GM12878 (cell line): ENCODE data around the gene TMEM255A. TPM values are rescaled to one million over a fixed set of nuclear protein-coding genes. Genes with fewer than 3 reads are reported as not detected.

Source experiments
- ATAC-seq: fragments of 200-7000 bp; cut with Tn5 transposase; 3 replicates; pipeline ENCODE4 v1.9.1; 2020; ENCODE audit warnings: mild to moderate bottlenecking, moderate library complexity
- BruUV-seq: library from RNA; stranded (reverse); fragments of 400-500 nt; replicated peaks from 2 replicates; lab custom pipeline; 2021; lab: Mats Ljungman, UMichigan
- CTCF ChIA-PET: fragments of 300-600 bp; sonication (Branson Sonifier 250); formaldehyde crosslinking; extraction: SDS; loops from one replicate; lab custom pipeline; 2021; ENCODE audit warnings: inconsistent platforms; lab: Yijun Ruan, JAX
- POLR2A ChIA-PET: fragments of 350-600 bp; formaldehyde crosslinking; extraction: SDS; loops from one replicate; lab custom pipeline; 2021; ENCODE audit warnings: inconsistent platforms; lab: Charles Lee
- RAD21 ChIA-PET: fragments of 300-600 bp; sonication (Branson Sonifier 250); formaldehyde crosslinking; loops from one replicate; lab custom pipeline; 2023; ENCODE audit warnings: antibody characterized with exemption; ENCODE audit not compliant: unreplicated experiment; lab: Charles Lee
- SMC1A ChIA-PET: fragments of 300-600 bp; sonication (Branson Sonifier 250); formaldehyde crosslinking; loops from one replicate; lab custom pipeline; 2023; ENCODE audit not compliant: unreplicated experiment, uncharacterized antibody; lab: Charles Lee
- DNase-seq: peaks from one replicate; pipeline ENCODE4 v3.0.0-alpha.2; 2011; ENCODE audit warnings: low read depth, low spot score
- FAIRE-seq: peaks from 3 replicates; lab custom pipeline; 2011; peaks lifted over from hg19 to GRCh38; lab: Jason Lieb, UNC
- H2AFZ ChIP-seq: 2 replicates; pipeline ENCODE4 v1.6.0; 2011; ENCODE audit warnings: low read depth, low read length, control low read depth; ENCODE audit not compliant: control insufficient read depth
- H3K27ac ChIP-seq: 2 replicates; pipeline ENCODE4 v1.5.1; 2011; ENCODE audit warnings: control low read depth; ENCODE audit not compliant: control insufficient read depth, insufficient read depth
- H3K27me3 ChIP-seq, 2 experiments: replicated peaks in 1 of 2; 2 replicates each; pipeline versions ENCODE4 v1.6.0 to v1.6.1; 2011; ENCODE audit warnings: low read length in 1 of 2; ENCODE audit not compliant: control insufficient read depth in 2 of 2, insufficient read depth in 2 of 2
- H3K36me3 ChIP-seq, 2 experiments: 2 replicates each; pipeline ENCODE4 v1.5.1; 2011; ENCODE audit warnings: low read length in 1 of 2; ENCODE audit not compliant: control insufficient read depth in 2 of 2, insufficient read depth in 2 of 2
- H3K4me1 ChIP-seq: 2 replicates; pipeline ENCODE4 v1.6.1; 2011; ENCODE audit warnings: mild to moderate bottlenecking, low read length, moderate library complexity, mixed read lengths; ENCODE audit not compliant: control insufficient read depth, insufficient read depth
- H3K4me2 ChIP-seq: 2 replicates; pipeline ENCODE4 v1.6.0; 2011; ENCODE audit warnings: control low read depth; ENCODE audit not compliant: control insufficient read depth, insufficient read depth
- H3K4me3 ChIP-seq: fragments of 200-600 bp; sonication (generic); 2 replicates; pipeline ENCODE4 v1.5.1; 2016
- H3K79me2 ChIP-seq: 2 replicates; pipeline ENCODE4 v1.6.0; 2011; ENCODE audit warnings: low read length; ENCODE audit not compliant: control insufficient read depth, insufficient read depth
- H3K9ac ChIP-seq: 2 replicates; pipeline ENCODE4 v1.8.0; 2011; ENCODE audit warnings: low read length, control low read depth, mixed read lengths; ENCODE audit not compliant: control insufficient read depth, insufficient read depth
- H3K9me3 ChIP-seq: replicated peaks from 3 replicates; pipeline ENCODE4 v1.5.1; 2011; ENCODE audit warnings: mild to moderate bottlenecking, low read length; ENCODE audit not compliant: control insufficient read depth, insufficient read depth
- H4K20me1 ChIP-seq: 2 replicates; pipeline ENCODE4 v1.6.0; 2011; ENCODE audit not compliant: control insufficient read depth, insufficient read depth
- MEF2A ChIP-seq: IDR thresholded peaks from 2 replicates; pipeline ENCODE4 v1.6.1; 2011; ENCODE audit warnings: low read depth, mild to moderate bottlenecking, low read length, moderate library complexity; ENCODE audit not compliant: insufficient read depth
- SPI1 ChIP-seq: IDR thresholded peaks from 2 replicates; pipeline ENCODE4 v1.6.1; 2011; ENCODE audit warnings: low read depth, mild to moderate bottlenecking, low read length, moderate library complexity, borderline replicate concordance; ENCODE audit not compliant: insufficient read depth
- ZNF207 ChIP-seq: fragments of 450-650 bp; IDR thresholded peaks from 2 replicates; pipeline ENCODE4 v1.6.1; 2014; ENCODE audit warnings: antibody characterized with exemption, mild to moderate bottlenecking, borderline replicate concordance
- ZNF274 ChIP-seq: IDR thresholded peaks from one replicate; pipeline ENCODE4 v1.8.0; 2011; ENCODE audit not compliant: insufficient read length, insufficient read depth
- WGBS: methylation state at CpG from one replicate; pipeline ENCODE4 v1.1.6; 2016; ENCODE audit warnings: low lambda C conversion rate; ENCODE audit not compliant: insufficient replicate concordance, insufficient coverage; ENCODE audit errors: missing lambda C conversion rate; 5-methylcytosine and 5-hydroxymethylcytosine counted together
- in situ Hi-C: fragments of 300-500 bp; cut with MboI; formaldehyde crosslinking; loops from 9 replicates; pipeline ENCODE4 v1.14.3; 2018; ENCODE audit warnings: mixed read lengths
- intact Hi-C: fragments of 100-400 bp; cut with micrococcal nuclease; formaldehyde crosslinking; loops from one replicate; pipeline ENCODE4 v1.14.2; 2022; ENCODE audit not compliant: unreplicated experiment
- polyA plus RNA-seq, 11 experiments: library from polyadenylated mRNA; depleted of rRNA in 4 of 11; unstranded in 6 of 11; stranded (reverse) in 5 of 11; fragments of >200 nt; fragmentation: Nextera tagmentation in 4 of 11; fragmentation: Illumina TruSeq in 1 of 11; extraction: Ambion mirVana in 4 of 11; extraction: Trizol in 1 of 11; gene quantifications; 1 replicate in 1 of 11; 2 replicates in 10 of 11; pipeline versions ENCODE4 v1.2.1 to v1.2.3, GENCODE V29; 2011 to 2016; ENCODE audit warnings: inconsistent platforms in 2 of 11, missing spikeins in 2 of 11, low read depth in 1 of 11
- total RNA-seq, 4 experiments: library from RNA; depleted of rRNA in 3 of 4; stranded (reverse); fragments of >200 nt in 3 of 4; fragmentation: Illumina TruSeq in 1 of 4; extraction: Trizol in 1 of 4; gene quantifications; 2 replicates each; pipeline versions ENCODE4 v1.2.1 to v1.2.3, GENCODE V29; 2013 to 2021

Gene TMEM255A
- total and polyA plus RNA-seq, 10 of the 15 experiments (the other 5 are each of a cell fraction or from before 2014, with no cell fraction given): 0.90 to 5.4 (median 1.3) TPM

GRCh38 chrX:120269373-120270035, 41.8 kb downstream of the TMEM255A start:
- Histone ChIP-seq H3K9ac (no peak overlapping the region), H4K20me1 (no peaks in the 10 kb centered on the region), H3K27ac (no peak overlapping the region), H3K4me3 (no peak overlapping the region), H2AFZ (peak overlapping the region; percentile 18; the same call in 1 of the 2 replicates), H3K9me3 (no peaks in the 10 kb centered on the region), H3K27me3 (no peaks in the 10 kb centered on the region), H3K4me2 (no peak overlapping the region), H3K4me1 (no peaks in the 10 kb centered on the region), H3K79me2 (no peaks in the 10 kb centered on the region), H3K36me3 (no peaks in the 10 kb centered on the region)
- DNase-seq (no peak), FAIRE-seq (no peak), ATAC-seq (peak; percentile 82)
- 29% methylated on average over 1 of the region's 1 CpG for WGBS
- ChIA-PET SMC1A (interaction anchor here (1.0 to 1.8 kb wide), 11 partner anchors 8 to 49 kb away, joined by 3 to 8 read pairs (median 5); partner anchors contain the start of gene ZBTB33), POLR2A (interaction anchor here (1.2 to 1.8 kb wide), 3 partner anchors 18 to 35 kb away, joined by 4 to 10 read pairs (median 6); partner anchors contain the start of gene ZBTB33), RAD21 (interaction anchor here (0.8 to 1.4 kb wide), 8 partner anchors 16 to 40 kb away, joined by 3 to 8 read pairs (median 4); partner anchors contain the start of gene ZBTB33), CTCF (interaction anchor here (0.8 to 1.4 kb wide), 8 partner anchors 8 to 56 kb away, joined by 3 to 8 read pairs (median 3); no protein-coding TSS in a partner anchor)
- BruUV-seq: no TSS peak
- in situ Hi-C loops: no loop called here
- intact Hi-C loops: no loop called here
- no peak for TF ChIP-seq MEF2A
- TF ChIP-seq, all 136 proteins: peak for 0

- Histone ChIP-seq H3K27ac (no peak overlapping the region), H4K20me1 (no peaks in the 10 kb centered on the region), H3K79me2 (no peaks in the 10 kb centered on the region), H3K27me3 (no peaks in the 10 kb centered on the region), H3K4me1 (peaks cover 8% of the 10 kb centered on the region), H3K36me3 (no peaks in the 10 kb centered on the region), H3K4me2 (no peak overlapping the region), H3K4me3 (no peak overlapping the region), H3K9ac (no peak overlapping the region), H2AFZ (no peak overlapping the region), H3K9me3 (no peaks in the 10 kb centered on the region)
- intact Hi-C loops: no loop called here
- TF ChIP-seq ZNF274: no peak
- TF ChIP-seq SPI1: no peak
- no peak for TF ChIP-seq ZNF207
- ATAC-seq: no peak
- CTCF ChIA-PET: interaction anchor here (1.0 to 2.6 kb wide), 6 partner anchors 10 to 50 kb away, joined by 3 to 9 read pairs (median 4); partner anchors contain the start of gene ZBTB33
- RAD21 ChIA-PET: interaction anchor here (0.6 to 1.1 kb wide), 4 partner anchors 14 to 36 kb away, joined by 3 to 4 read pairs (median 4); partner anchors contain the start of gene ZBTB33
- no peak for FAIRE-seq
- in situ Hi-C loops: no loop called here
- POLR2A ChIA-PET: interaction anchor here (0.6 to 1.1 kb wide), 6 partner anchors 13 to 38 kb away, joined by 3 to 7 read pairs (median 4); no protein-coding TSS in a partner anchor
- DNase-seq: no peak
- BruUV-seq: no TSS peak
- SMC1A ChIA-PET: interaction anchor here (1.2 to 2.9 kb wide), 5 partner anchors 10 to 38 kb away, joined by 3 to 18 read pairs (median 8); partner anchors contain the start of gene ZBTB33
Measured at GRCh38 chrX:120264341-120264740, 46.9 kb downstream of the TMEM255A start.
